ENCODE measurements around the gene F5.

The F5 gene

DNA sequence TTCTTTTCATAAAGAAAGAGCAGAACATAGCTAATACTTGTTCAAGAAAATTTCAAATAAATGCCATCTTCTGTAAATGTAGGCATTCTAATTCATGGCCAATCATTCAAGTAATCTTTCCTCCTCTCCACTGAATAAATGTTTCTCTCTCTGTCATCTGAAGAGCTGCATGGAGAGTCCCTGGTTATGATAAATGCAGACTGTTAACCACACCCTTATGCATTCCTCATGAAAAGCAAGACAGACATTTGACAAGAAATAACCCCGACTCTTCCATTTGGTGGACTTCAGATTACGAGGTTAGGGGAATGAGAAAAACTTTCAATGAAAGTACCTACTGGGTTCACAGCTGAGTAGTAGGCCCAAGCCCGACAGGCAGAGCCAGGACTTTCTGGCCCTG is 55.8 kb downstream of the F5 start:
- H3K4me1 ChIP-seq (ENCODE audit: insufficient read depth, low read length), result no peaks in the 10 kb centered on the region
- no peak overlapping the region for H3K9ac ChIP-seq (ENCODE audit: low read length)
- no peaks in the 10 kb centered on the region for H3K27me3 ChIP-seq (ENCODE audit: control insufficient read depth in 1 of 2, insufficient read depth in 2 of 2, low read length in 2 of 2)
- no peaks in the 10 kb centered on the region for H3K9me3 ChIP-seq (ENCODE audit: low read length)
- H3K36me3 ChIP-seq (ENCODE audit: insufficient read depth, low read length), result no peaks in the 10 kb centered on the region
- H3K4me3 ChIP-seq (ENCODE audit: low read depth in 1 of 2, low read length in 2 of 2), result no peak overlapping the region
- no peak overlapping the region for H3K27ac ChIP-seq (ENCODE audit: low read depth, low read length)

- H3K4me3 ChIP-seq (ENCODE audit: low read depth in 1 of 2, low read length in 2 of 2), result no peak overlapping the region
- no peaks in the 10 kb centered on the region for H3K36me3 ChIP-seq (ENCODE audit: insufficient read depth, low read length)
- H3K27me3 ChIP-seq (ENCODE audit: control insufficient read depth in 1 of 2, insufficient read depth in 2 of 2, low read length in 2 of 2), result no peaks in the 10 kb centered on the region
- no peak overlapping the region for H3K27ac ChIP-seq (ENCODE audit: low read depth, low read length)
- H3K9me3 ChIP-seq (ENCODE audit: low read length), result no peaks in the 10 kb centered on the region
- no peak overlapping the region for H3K9ac ChIP-seq (ENCODE audit: low read length)
- no peaks in the 10 kb centered on the region for H3K4me1 ChIP-seq (ENCODE audit: insufficient read depth, low read length)
These were observed 57.1 kb downstream of the F5 start for GRCh38 chr1:169529068-169529642.

- Histone ChIP-seq H3K27ac (ENCODE audit: low read depth, low read length) (no peak overlapping the region), H3K9me3 (ENCODE audit: low read length) (no peaks in the 10 kb centered on the region), H3K36me3 (ENCODE audit: insufficient read depth, low read length) (no peaks in the 10 kb centered on the region), H3K4me1 (ENCODE audit: insufficient read depth, low read length) (no peaks in the 10 kb centered on the region), H3K9ac (ENCODE audit: low read length) (no peak overlapping the region), H3K27me3 (ENCODE audit: control insufficient read depth in 1 of 2, insufficient read depth in 2 of 2, low read length in 2 of 2) (no peaks in the 10 kb centered on the region), H3K4me3 (ENCODE audit: low read depth in 1 of 2, low read length in 2 of 2) (no peak overlapping the region)
These were observed 57.8 kb downstream of the F5 start for GRCh38 chr1:169528215-169529067.

DNA sequence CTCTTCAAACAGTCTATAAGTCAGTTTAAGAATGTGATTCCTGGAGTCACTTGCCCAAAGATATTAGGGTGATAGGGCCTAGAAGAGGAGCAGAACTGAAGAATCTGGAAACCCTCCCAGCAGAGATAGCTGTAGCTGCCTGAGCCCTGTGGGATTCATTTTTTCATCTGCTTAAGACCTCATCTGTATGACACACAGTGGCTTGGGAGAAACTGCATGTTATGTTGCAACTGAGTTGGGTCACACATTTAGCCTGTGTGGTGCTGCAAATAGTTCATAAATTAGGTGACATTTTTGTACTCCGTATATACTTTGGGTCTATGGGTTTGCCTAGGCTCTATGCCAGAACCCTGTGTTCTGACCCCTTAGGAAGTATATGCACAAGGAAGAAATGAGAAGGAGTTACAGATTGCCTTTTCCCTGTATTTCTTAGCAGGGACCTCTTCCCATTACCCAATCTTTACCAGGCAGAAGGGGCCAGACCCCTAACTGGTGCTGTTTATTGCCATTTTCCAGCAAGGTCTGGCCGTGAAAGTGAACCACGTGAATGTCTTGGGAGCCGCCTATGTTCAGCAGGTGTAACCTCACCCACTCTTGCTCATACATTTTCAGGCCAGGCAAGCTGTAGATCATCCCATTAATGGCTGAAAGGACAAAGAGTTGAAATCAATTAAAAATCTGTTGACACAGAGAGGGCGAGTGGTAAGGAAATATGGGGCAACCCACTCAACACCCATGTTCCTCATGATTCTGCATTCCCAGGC is 58.6 kb downstream of the F5 start:
- Histone ChIP-seq H3K9me3 (ENCODE audit: low read length) (no peaks in the 10 kb centered on the region), H3K4me1 (ENCODE audit: insufficient read depth, low read length) (no peaks in the 10 kb centered on the region), H3K4me3 (ENCODE audit: low read depth in 1 of 2, low read length in 2 of 2) (no peak overlapping the region), H3K36me3 (ENCODE audit: insufficient read depth, low read length) (no peaks in the 10 kb centered on the region), H3K9ac (ENCODE audit: low read length) (no peak overlapping the region), H3K27me3 (ENCODE audit: control insufficient read depth in 1 of 2, insufficient read depth in 2 of 2, low read length in 2 of 2) (no peaks in the 10 kb centered on the region), H3K27ac (ENCODE audit: low read depth, low read length) (no peak overlapping the region)

DNA sequence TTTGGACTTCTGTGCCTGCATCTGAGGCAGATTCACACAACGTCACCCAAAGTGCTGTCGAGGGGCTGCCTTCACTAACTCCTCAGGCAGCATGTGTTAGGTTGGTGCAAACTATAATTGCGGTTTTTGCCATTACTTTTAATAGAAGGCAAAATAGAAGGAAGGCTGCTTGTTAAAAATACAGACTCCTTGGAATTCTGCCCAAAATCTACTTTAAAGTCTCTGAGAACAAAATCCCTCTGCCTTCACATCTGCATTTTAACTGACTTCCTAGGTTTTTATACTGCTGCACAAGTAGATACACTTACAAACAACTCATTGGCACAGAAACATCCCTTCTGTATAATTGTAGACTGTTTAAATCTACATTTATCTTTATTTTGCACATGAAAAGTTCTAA is 59.3 kb downstream of the F5 start:
- no peaks in the 10 kb centered on the region for H3K27me3 ChIP-seq (ENCODE audit: control insufficient read depth in 1 of 2, insufficient read depth in 2 of 2, low read length in 2 of 2)
- H3K27ac ChIP-seq (ENCODE audit: low read depth, low read length), result no peak overlapping the region
- no peak overlapping the region for H3K4me3 ChIP-seq (ENCODE audit: low read depth in 1 of 2, low read length in 2 of 2)
- H3K36me3 ChIP-seq (ENCODE audit: insufficient read depth, low read length), result no peaks in the 10 kb centered on the region
- H3K4me1 ChIP-seq (ENCODE audit: insufficient read depth, low read length), result no peaks in the 10 kb centered on the region
- H3K9me3 ChIP-seq (ENCODE audit: low read length), result no peaks in the 10 kb centered on the region
- H3K9ac ChIP-seq (ENCODE audit: low read length), result no peak overlapping the region

DNA sequence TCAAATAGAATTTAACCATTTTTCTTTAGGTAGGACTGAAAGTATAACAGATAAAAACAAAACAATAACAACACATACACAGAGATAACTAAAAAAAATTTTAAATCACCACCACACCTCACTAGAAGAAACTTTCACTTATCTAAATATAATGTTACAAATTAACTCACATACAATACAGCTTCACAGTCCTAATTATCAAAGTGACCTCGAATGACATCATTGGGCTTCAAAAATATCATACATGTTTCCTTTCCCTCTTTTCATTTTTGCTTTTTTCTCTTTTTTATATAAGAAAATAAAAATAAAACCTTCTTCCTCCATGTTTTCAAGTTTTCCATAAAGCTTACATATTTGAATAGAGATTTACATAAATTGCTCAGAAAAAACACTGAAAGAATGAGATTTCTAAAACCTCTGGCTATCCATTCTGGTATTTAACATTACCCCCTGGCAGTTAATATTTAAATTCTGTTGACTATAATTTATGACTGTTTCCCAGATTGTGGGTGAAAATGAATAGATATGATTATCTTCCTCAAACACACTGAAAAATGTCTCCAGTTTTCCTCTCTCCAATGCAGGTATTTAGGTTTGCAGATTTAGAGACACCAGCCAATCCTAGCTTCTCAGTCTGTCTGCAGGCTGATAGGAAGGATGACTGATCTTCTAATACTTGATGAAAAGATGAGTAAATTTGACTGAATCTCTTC is 60.0 kb downstream of the F5 start:
- no peaks in the 10 kb centered on the region for H3K9me3 ChIP-seq (ENCODE audit: low read length)
- H3K9ac ChIP-seq (ENCODE audit: low read length), result no peak overlapping the region
- no peak overlapping the region for H3K4me3 ChIP-seq (ENCODE audit: low read depth in 1 of 2, low read length in 2 of 2)
- H3K27ac ChIP-seq (ENCODE audit: low read depth, low read length), result no peak overlapping the region
- H3K36me3 ChIP-seq (ENCODE audit: insufficient read depth, low read length), result no peaks in the 10 kb centered on the region
- H3K27me3 ChIP-seq (ENCODE audit: control insufficient read depth in 1 of 2, insufficient read depth in 2 of 2, low read length in 2 of 2), result no peaks in the 10 kb centered on the region
- no peaks in the 10 kb centered on the region for H3K4me1 ChIP-seq (ENCODE audit: insufficient read depth, low read length)

- H3K4me3 ChIP-seq (ENCODE audit: low read depth in 1 of 2, low read length in 2 of 2), result no peak overlapping the region
- no peaks in the 10 kb centered on the region for H3K27me3 ChIP-seq (ENCODE audit: control insufficient read depth in 1 of 2, insufficient read depth in 2 of 2, low read length in 2 of 2)
- H3K36me3 ChIP-seq (ENCODE audit: insufficient read depth, low read length), result no peaks in the 10 kb centered on the region
- no peaks in the 10 kb centered on the region for H3K9me3 ChIP-seq (ENCODE audit: low read length)
- H3K27ac ChIP-seq (ENCODE audit: low read depth, low read length), result no peak overlapping the region
- no peaks in the 10 kb centered on the region for H3K4me1 ChIP-seq (ENCODE audit: insufficient read depth, low read length)
- H3K9ac ChIP-seq (ENCODE audit: low read length), result no peak overlapping the region
These were observed 60.9 kb downstream of the F5 start for GRCh38 chr1:169525391-169525790.

DNA sequence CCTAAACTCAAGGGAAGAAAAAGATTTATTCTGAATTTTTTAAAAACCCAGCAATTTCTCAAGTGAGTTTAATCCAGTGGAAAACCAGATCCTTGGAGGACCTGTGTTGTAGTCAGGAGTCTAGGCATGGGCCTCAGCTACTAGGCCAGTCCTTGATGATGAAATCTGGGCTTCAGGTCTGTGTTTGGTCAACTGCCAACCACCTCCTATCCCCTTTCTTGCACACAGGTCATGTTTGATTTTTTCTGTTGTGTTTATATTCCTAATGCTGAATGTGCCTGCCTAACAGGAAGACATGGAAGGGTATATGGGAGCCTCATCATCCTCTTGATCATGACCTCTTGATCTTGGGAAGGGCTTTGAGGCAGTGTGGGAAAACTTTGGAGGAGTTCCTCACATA is 62.4 kb downstream of the F5 start:
- Histone ChIP-seq H3K9ac (ENCODE audit: low read length) (no peak overlapping the region), H3K36me3 (ENCODE audit: insufficient read depth, low read length) (no peaks in the 10 kb centered on the region)

DNA sequence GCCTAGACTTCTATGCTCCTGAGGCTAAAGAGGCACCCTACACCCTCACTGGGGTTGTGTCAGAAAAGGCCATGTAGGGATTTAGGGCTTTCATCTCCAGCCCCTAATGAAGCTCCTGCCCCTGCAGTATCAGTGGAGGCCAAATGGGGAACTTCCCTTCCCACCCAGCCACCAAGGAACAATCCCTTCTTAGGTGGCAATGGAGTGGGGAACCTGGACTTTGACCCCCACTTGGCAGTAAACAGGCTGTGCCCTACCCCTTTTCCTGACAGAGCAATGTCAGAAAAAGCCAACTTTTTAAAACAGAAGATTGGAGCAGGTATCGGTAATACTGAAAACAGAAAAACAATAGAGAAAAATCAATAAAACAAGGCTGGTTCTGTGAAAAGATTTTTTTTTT is 65.1 kb downstream of the F5 start:
- Histone ChIP-seq H3K4me3 (ENCODE audit: low read depth in 1 of 2, low read length in 2 of 2) (no peak overlapping the region), H3K36me3 (ENCODE audit: insufficient read depth, low read length) (no peaks in the 10 kb centered on the region)

More for the DNA sequence above, 62.4 kb downstream of the F5 start:
- no peak overlapping the region for H3K4me3 ChIP-seq (ENCODE audit: low read depth in 1 of 2, low read length in 2 of 2)
- H3K9me3 ChIP-seq (ENCODE audit: low read length), result no peaks in the 10 kb centered on the region
- H3K27ac ChIP-seq (ENCODE audit: low read depth, low read length), result no peak overlapping the region
- no peaks in the 10 kb centered on the region for H3K27me3 ChIP-seq (ENCODE audit: control insufficient read depth in 1 of 2, insufficient read depth in 2 of 2, low read length in 2 of 2)
- no peaks in the 10 kb centered on the region for H3K4me1 ChIP-seq (ENCODE audit: insufficient read depth, low read length)

GRCh38 chr1:169517558-169518186 is 68.6 kb downstream of the F5 start:
- H3K27me3 ChIP-seq (ENCODE audit: control insufficient read depth in 1 of 2, insufficient read depth in 2 of 2, low read length in 2 of 2), result no peaks in the 10 kb centered on the region
- H3K4me1 ChIP-seq (ENCODE audit: insufficient read depth, low read length), result no peaks in the 10 kb centered on the region
- H3K36me3 ChIP-seq (ENCODE audit: insufficient read depth, low read length), result no peaks in the 10 kb centered on the region
- no peak overlapping the region for H3K4me3 ChIP-seq (ENCODE audit: low read depth in 1 of 2, low read length in 2 of 2)
- H3K9me3 ChIP-seq (ENCODE audit: low read length), result no peaks in the 10 kb centered on the region
- H3K27ac ChIP-seq (ENCODE audit: low read depth, low read length), result no peak overlapping the region
- H3K9ac ChIP-seq (ENCODE audit: low read length), result no peak overlapping the region

More for the DNA sequence above, 65.1 kb downstream of the F5 start:
- no peaks in the 10 kb centered on the region for H3K9me3 ChIP-seq (ENCODE audit: low read length)
- H3K9ac ChIP-seq (ENCODE audit: low read length), result no peak overlapping the region
- no peaks in the 10 kb centered on the region for H3K27me3 ChIP-seq (ENCODE audit: control insufficient read depth in 1 of 2, insufficient read depth in 2 of 2, low read length in 2 of 2)
- no peaks in the 10 kb centered on the region for H3K4me1 ChIP-seq (ENCODE audit: insufficient read depth, low read length)
- H3K27ac ChIP-seq (ENCODE audit: low read depth, low read length), result no peak overlapping the region

GRCh38 chr1:169515641-169516040 is 70.6 kb downstream of the F5 start:
- peaks cover 6% of the 10 kb centered on the region for H3K4me1 ChIP-seq (ENCODE audit: insufficient read depth, low read length)
- H3K4me3 ChIP-seq (ENCODE audit: low read depth in 1 of 2, low read length in 2 of 2), result no peak overlapping the region
- H3K9me3 ChIP-seq (ENCODE audit: low read length), result no peaks in the 10 kb centered on the region
- H3K9ac ChIP-seq (ENCODE audit: low read length), result no peak overlapping the region
- no peak overlapping the region for H3K27ac ChIP-seq (ENCODE audit: low read depth, low read length)
- H3K27me3 ChIP-seq (ENCODE audit: control insufficient read depth in 1 of 2, insufficient read depth in 2 of 2, low read length in 2 of 2), result no peaks in the 10 kb centered on the region
- no peaks in the 10 kb centered on the region for H3K36me3 ChIP-seq (ENCODE audit: insufficient read depth, low read length)

Data from muscle layer of colon (tissue), 2 donors.